NCI-H2107 treated with DMSO at 0.1 percent for 48 hours (cell line): Measurements from ENCODE around the gene BSG.

Experiments used
- DNase-seq: peaks from one replicate; lab custom pipeline; 2025; ENCODE audit not compliant: unreplicated experiment; lab: John Stamatoyannopoulos, UW

The BSG gene

GRCh38 chr19:539429-540030 is 32.9 kb upstream of the BSG start:
- DNase-seq: no peak

DNA sequence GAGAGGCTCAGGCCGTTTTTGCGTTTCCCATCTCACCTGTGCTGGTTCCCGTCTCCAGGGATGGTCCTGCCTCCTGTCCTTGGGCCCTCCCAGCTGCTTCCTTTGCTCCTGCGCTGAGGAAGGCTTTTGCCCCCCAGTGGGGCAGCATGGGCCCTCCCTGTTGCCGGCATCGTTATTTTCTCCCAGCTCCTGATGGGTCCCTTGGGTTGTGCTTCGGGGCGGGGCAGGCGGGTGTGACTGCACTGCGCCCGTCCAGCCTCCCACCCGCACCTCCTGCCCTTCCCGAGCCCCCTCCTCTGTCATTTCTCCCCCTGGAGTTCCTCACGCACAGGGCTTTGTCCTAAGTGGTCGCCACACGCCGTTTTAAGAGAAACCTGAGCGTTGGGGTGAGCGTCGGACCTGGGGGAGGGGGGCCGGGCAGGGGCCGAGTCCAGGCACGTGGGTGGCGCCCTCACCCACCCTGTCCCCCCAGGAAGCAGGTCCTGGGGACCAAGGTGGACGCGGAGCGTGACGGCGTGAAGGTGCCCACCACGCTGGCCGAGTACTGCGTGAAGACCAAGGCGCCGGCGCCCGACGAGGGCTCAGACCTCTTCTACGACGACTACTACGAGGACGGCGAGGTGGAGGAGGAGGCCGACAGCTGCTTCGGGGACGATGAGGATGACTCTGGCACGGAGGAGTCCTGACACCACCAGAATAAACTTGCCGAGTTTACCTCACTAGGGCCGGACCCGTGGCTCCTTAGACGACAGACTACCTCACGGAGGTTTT is 31.3 kb upstream of the BSG start:
- DNase-seq: no peak

DNA sequence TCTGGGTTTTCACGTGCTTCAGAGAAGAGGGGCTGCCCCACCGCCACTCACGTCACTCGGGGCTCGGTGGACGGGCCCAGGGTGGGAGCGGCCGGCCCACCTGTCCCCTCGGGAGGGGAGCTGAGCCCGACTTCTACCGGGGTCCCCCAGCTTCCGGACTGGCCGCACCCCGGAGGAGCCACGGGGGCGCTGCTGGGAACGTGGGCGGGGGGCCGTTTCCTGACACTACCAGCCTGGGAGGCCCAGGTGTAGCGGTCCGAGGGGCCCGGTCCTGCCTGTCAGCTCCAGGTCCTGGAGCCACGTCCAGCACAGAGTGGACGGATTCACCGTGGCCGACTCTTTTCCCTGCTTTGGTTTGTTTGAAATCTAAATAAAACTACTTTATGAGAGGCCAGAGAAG is 30.7 kb upstream of the BSG start:
- no peak for DNase-seq

DNA sequence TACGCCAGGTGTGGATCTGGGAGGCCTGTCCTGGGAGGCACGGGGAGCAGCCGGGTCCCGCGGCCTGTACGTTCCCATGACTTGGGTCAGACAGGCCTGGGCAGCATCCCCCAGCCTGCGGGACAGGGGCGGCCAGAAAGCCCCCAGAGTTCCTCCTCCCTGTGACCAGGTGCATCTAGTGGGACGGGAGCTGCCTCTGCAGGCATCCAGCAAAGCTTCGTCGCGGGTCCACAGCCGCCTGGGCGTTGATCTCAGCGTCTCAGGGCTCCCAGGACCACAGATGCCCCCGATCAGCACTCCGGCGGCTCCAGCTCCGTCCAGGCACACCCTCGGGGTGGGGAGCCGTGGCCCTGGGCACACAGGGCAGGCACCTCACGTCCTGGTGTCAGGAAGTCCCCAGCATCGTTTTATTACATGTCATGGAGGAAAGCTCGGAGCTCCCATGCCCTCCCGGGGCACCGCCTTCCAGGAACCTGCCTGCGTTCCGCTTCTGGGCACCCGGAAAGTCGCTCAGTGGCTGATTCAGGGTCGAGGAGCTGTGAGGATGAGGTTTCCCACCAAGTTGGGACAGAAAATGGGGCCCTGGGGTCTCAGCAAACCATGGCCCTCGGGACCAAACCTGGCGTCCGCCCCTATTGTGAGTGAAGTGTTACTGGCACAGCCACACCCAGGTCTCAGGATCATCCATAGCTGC is 30.1 kb upstream of the BSG start:
- DNase-seq: no peak

DNA sequence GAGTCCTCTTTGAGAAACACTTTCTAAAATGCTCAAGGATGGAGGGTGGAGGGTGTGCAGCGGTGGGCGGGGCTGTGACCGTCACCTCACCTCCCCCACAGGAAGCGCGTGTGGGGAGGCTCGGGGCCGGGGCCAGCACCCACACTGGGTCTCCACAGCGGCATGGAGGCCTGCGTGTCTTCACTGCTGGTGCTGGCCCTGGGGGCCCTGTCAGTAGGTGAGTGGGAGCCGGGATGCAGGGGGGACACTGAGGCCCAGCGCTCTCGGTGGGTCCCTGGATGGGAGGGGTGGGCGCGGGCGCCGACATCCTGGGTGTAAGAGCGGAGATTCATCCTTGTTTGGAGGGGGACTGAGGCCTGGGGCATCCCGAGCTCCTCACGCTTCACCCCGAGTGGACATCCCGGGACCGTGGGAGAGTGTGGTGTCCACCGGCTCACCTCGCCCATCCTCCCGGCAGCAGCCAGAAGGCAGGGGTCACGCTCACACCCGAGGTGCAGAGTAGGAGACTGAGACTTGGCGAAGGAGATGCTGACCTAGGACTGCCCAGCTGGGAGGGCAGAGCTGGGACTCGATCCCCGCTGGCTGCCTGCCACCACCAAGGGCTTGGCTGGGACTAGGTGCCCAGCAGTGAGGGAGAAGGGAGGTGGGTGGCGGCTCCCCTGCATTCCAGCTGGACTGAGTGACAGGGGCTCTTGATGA is 28.3 kb upstream of the BSG start, which contains the start of gene GZMM:
TSS of gene GZMM (plus strand) at position 144 of the 699 bp plus-strand sequence. CDS start at position 163, 19 bp downstream.
- DNase-seq: no peak

DNA sequence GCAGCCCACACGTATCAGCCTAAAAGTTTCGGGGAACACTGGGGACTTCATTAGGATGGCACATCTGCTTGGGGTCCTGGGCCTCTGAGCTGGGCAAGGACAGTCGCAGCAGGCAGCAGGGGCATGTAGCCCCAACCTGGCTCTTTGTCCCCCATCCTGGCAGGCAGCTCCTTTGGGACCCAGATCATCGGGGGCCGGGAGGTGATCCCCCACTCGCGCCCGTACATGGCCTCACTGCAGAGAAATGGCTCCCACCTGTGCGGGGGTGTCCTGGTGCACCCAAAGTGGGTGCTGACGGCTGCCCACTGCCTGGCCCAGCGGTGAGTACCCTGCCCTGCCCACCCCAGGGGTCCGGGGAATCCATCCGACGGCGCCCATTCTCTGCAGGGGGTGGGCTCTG is 25.3 kb upstream of the BSG start:
- no peak for DNase-seq

DNA sequence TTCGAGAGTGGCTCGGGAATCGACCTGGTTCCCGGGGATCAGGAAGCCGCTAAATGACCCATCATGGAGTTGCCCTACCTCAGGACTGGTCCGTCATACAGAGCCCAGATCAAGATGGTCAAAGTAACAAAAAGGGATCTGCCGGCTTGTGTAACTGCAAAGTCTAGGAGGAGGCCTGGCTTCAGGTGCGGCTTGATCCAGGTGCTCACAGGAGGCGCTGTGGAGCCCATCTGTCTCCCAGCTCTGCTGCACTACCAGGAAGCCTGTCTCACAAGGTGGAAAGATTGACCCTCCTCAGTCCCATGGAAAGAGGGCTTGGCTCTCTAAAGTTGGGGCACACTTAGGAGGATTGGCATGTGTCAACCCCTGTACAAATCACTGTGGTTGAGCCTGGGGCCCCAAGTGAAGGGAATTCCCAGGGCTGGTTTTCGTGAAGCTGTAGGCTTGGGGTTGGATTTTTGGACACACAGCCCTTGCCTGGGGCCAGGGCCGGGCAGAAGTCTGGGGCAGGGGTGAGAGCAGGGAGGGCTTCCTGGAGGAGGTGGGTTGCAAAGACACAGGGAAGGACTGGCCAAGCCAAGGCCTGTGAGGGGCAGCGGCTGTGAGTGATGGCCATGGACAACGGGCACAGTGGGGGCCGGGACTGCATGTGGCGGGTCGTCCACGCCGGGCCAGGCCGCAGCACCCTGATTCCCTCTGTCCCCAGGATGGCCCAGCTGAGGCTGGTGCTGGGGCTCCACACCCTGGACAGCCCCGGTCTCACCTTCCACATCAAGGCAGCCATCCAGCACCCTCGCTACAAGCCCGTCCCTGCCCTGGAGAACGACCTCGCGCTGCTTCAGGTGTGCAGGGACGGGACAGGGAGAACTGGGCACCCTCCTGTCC is 24.3 kb upstream of the BSG start:
- DNase-seq: no peak

- DNase-seq: no peak
These were observed 23.2 kb upstream of the BSG start for GRCh38 chr19:548886-549830.

GRCh38 chr19:554817-555216 is 17.6 kb upstream of the BSG start:
- DNase-seq: no peak

GRCh38 chr19:555474-555808 is 17.0 kb upstream of the BSG start:
- DNase-seq: no peak

DNA sequence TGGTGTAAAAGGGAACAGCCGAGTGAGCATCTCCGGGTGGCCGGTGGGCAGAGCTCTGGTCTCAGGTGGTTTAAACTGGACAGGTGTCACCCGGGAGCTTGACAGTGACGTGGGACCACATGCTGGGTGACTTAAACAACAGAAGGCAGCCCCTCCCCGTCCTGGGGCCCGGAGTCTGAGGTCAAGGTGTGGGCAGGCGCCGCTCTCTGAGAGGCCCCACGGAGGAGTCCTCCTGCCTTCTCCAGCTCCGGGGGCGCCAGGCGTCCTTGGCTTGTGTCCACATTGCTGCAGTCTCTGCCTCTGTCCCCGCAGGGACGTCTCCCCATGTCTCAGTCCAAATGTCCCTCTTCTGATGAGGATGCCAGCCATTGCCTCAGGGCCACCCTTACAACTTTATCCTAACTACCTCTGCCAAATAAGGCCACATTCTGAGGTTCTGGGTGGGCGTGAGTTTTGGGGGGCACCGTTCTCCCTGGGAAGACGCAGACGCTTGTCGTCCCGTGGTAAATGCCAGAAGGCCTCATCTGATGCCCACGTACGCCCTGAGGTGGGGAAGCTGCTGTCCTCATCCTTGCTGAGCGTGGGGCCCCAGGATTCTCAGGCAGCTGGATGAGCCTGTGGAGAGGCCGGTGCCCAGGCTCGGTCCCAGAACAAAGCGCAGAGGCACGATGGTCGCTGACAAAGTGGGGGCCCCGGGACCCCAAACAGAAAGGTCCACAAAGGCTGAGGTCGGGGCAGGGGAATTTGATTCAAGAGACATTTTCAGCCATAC is 15.6 kb upstream of the BSG start:
- no peak for DNase-seq

- DNase-seq: no peak
These were observed 13.5 kb upstream of the BSG start for GRCh38 chr19:558770-559439.

- no peak for DNase-seq
These were observed 12.3 kb upstream of the BSG start for GRCh38 chr19:560121-560520.

GRCh38 chr19:566403-566802 is 6.0 kb upstream of the BSG start:
- DNase-seq: no peak

DNA sequence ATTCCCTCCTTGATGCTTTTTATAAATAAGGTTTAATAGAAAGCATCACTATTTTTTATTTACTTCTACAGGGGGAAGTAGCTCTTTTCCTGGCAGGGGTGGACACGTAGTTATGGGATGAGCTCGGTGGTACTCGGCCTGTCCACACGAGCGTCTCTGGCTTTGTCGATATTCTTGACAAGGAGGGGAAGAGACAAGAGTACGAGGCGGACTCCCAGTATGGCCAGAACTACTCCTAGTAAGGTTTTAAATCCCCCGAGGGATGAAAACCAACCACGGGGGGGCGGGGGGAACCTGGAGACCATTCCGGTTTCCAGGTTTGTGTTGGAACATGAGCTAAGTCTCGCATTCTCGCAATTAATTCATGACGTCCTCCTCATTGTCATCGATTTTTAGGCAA is 5.6 kb upstream of the BSG start:
- no peak for DNase-seq

DNA sequence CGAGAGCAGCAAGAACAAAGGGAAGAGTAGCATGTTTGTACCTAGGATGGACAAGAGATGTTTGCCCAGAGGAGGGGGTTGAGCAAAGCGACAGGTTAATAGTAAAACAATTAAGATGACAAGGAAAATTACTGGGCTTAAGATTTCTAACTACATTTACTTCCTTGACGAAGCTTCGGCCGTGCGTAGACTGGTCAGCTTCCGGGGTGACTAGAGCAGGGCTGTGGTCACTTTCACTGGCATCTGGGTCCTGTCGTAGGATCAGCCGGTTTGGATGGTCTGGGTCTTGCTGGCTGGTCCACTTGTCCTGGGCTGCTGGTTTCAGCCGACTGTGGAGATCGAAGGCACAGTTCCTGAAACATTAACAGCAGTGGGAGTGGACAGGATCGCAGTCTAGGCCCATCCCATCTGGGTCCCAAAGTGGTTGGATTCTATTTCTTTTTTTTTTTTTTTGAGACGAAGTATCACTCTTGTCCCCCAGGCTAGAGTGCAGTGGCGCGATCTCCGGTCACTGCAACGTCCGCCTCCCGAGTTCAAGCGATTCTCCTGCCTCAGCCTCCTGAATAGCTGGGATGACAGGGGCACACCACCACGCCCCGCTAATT is 5.0 kb upstream of the BSG start:
- no peak for DNase-seq

GRCh38 chr19:570251-570686 is 2.1 kb upstream of the BSG start:
- no peak for DNase-seq
